Stimulated activated naive CD8-positive, alpha-beta T cell treated with anti-CD3 and anti-CD28 coated beads, Interleukin-15, Interleukin-2, amounts not matched to agents 100 ng/mL and 50 ng/mL, for 24 hours (primary cell): ENCODE results near the gene ZNF407.

ENCODE experiments used
- H3K27ac Mint-ChIP-seq: one replicate; pipeline ENCODE4 v1.8.0; 2021; ENCODE audit warnings: mild to moderate bottlenecking, mixed read lengths
- H3K27me3 Mint-ChIP-seq: one replicate; pipeline ENCODE4 v1.8.0; 2021; ENCODE audit warnings: mixed read lengths
- H3K36me3 Mint-ChIP-seq: one replicate; pipeline ENCODE4 v1.8.0; 2021; ENCODE audit warnings: low read depth, mixed read lengths
- H3K4me1 Mint-ChIP-seq: one replicate; pipeline ENCODE4 v1.8.0; 2021; ENCODE audit warnings: low read depth, mixed read lengths
- H3K4me3 Mint-ChIP-seq: one replicate; pipeline ENCODE4 v1.8.0; 2021; ENCODE audit warnings: mild to moderate bottlenecking, mixed read lengths
- H3K9me3 Mint-ChIP-seq: one replicate; pipeline ENCODE4 v1.8.0; 2021; ENCODE audit warnings: mixed read lengths

ZNF407 gene

DNA sequence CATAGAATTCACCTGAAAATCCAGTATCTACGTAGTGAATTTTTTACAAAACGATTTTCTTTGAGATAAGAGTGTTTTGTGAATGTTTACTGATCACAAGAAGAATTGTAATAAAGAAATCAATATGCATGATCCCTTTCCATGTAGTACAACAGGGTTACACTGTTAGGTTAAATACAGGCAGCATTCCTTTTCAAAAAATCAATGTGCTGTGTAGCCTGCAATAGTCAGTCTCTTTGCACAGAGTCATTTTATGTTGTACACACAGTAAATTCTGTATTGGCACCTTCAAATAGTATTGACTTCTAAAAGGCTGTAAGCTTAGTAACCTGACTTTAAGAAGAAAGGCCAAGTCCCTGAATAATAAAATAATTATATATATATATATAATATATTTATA is 63.3 kb downstream of the ZNF407 start:
- H3K27me3 Mint-ChIP-seq = no peaks in the 10 kb centered on the region
- H3K9me3 Mint-ChIP-seq = no peaks in the 10 kb centered on the region
- no peaks in the 10 kb centered on the region for H3K4me1 Mint-ChIP-seq
- H3K27ac Mint-ChIP-seq = no peak overlapping the region
- no peak overlapping the region for H3K4me3 Mint-ChIP-seq
- peaks cover 14% of the 10 kb centered on the region for H3K36me3 Mint-ChIP-seq

DNA sequence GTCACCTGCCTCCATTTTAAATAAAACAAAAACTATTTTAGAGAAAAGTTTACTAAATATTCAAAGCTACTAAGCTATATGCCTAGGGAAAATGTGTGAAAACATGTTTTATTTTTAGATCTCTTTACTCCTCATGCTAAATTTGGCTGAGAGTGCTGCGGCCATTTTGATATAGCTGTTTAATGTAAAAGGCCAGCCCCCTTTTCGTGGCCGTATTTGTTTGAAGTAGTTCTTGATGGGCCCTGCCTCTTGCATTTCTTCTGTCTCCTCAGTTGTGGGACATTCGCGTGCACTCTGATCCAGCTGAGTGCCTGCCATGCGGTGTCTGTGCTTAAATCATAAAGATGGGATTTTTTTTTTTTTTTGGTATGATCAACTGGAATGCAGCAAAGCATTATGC is 64.0 kb downstream of the ZNF407 start:
- H3K9me3 Mint-ChIP-seq = no peaks in the 10 kb centered on the region
- no peak overlapping the region for H3K4me3 Mint-ChIP-seq
- no peak overlapping the region for H3K27ac Mint-ChIP-seq
- H3K27me3 Mint-ChIP-seq = no peaks in the 10 kb centered on the region
- H3K4me1 Mint-ChIP-seq = no peaks in the 10 kb centered on the region
- H3K36me3 Mint-ChIP-seq = peaks cover 14% of the 10 kb centered on the region

GRCh38 chr18:74662622-74663021 is 65.0 kb downstream of the ZNF407 start:
- Mint-ChIP-seq H3K9me3 (no peaks in the 10 kb centered on the region), H3K36me3 (peaks cover 21% of the 10 kb centered on the region), H3K4me1 (no peaks in the 10 kb centered on the region), H3K27ac (no peak overlapping the region), H3K27me3 (no peaks in the 10 kb centered on the region), H3K4me3 (no peak overlapping the region)

DNA sequence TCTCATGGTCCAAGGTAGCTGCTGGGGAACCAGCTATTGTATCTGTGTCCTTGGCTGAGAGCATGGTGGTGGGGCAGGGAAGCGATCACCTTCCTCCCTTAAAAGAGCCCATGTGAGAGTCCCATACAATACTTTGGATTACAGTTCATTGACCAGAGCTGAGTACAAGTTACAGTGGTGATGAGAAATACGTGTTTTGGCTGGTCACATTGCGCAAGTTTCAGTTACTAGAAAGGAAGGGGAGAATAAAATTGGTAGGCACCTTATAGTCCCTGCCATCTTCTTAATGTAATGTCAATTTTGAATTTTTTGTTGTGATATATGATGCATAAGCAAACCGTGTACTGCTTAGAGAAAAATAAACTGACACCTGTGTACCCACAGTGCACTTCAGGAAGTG is 67.7 kb downstream of the ZNF407 start:
- Mint-ChIP-seq H3K27ac (no peak overlapping the region), H3K4me1 (no peaks in the 10 kb centered on the region), H3K9me3 (no peaks in the 10 kb centered on the region), H3K36me3 (peaks cover 30% of the 10 kb centered on the region), H3K4me3 (no peak overlapping the region), H3K27me3 (no peaks in the 10 kb centered on the region)

- no peaks in the 10 kb centered on the region for H3K27me3 Mint-ChIP-seq
- H3K9me3 Mint-ChIP-seq = no peaks in the 10 kb centered on the region
- H3K36me3 Mint-ChIP-seq = peaks cover 30% of the 10 kb centered on the region
- H3K4me3 Mint-ChIP-seq = no peak overlapping the region
- no peak overlapping the region for H3K27ac Mint-ChIP-seq
- H3K4me1 Mint-ChIP-seq = no peaks in the 10 kb centered on the region
Measured at GRCh38 chr18:74665905-74666304, 68.2 kb downstream of the ZNF407 start.

DNA sequence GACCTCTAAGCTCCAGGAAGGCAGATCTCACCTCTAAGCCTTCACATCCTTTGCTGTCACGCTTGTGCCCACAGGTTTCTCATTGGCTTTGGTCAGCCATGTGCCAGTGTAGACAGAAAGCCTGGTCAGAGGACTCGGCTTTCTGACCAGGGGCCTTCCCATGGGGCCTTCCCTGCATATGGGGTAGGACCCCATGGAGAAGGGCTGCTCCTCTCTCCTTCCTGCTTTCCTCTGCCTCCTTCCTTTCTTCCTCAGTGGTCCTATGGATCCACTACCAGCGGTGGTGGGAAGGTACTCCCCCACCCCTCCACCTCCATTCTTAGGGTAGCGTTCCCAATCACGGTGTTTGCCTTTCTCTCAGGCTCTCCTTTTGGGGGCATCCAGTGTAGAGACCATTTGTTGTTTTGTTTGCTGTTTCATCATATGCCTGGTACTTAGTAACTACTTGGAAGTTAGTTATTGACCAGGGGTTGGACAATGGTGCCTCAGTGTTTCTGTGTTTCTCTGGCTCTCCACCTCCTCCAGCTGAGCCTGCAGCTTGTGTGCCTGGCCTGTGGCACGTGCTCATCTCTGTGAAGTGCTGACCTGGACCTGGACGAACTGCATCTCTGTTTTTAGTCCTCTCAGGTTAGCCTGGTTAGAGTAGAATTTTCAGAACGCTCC is 71.6 kb downstream of the ZNF407 start:
- Mint-ChIP-seq H3K4me1 (no peaks in the 10 kb centered on the region), H3K9me3 (no peaks in the 10 kb centered on the region), H3K27ac (no peak overlapping the region), H3K27me3 (no peaks in the 10 kb centered on the region), H3K36me3 (peaks cover 31% of the 10 kb centered on the region), H3K4me3 (no peak overlapping the region)

DNA sequence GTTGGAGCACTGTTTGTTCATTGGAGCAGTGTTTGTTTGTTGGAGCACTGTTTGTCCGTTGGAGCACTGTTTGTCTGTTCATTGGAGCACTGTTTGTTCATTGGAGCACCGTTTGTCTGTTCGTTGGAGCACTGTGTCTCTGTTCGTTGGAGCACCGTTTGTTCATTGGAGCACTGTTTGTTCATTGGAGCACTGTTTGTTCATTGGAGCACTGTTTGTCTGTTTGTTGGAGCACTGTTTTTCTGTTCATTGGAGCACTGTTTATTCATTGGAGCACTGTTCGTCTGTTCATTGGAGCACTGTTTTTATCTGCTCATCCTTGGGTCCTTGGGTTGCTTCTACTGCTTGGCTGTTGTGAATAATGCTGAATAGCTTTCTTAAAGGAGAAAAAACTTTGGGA is 74.7 kb downstream of the ZNF407 start:
- peaks cover 44% of the 10 kb centered on the region for H3K36me3 Mint-ChIP-seq
- H3K9me3 Mint-ChIP-seq = peaks cover 5% of the 10 kb centered on the region
- no peak overlapping the region for H3K4me3 Mint-ChIP-seq
- H3K27me3 Mint-ChIP-seq = no peaks in the 10 kb centered on the region
- no peaks in the 10 kb centered on the region for H3K4me1 Mint-ChIP-seq
- H3K27ac Mint-ChIP-seq = no peak overlapping the region

GRCh38 chr18:74674487-74674886 is 76.8 kb downstream of the ZNF407 start:
- Mint-ChIP-seq H3K27me3 (no peaks in the 10 kb centered on the region), H3K9me3 (peaks cover 9% of the 10 kb centered on the region), H3K4me1 (peaks cover 3% of the 10 kb centered on the region), H3K4me3 (no peak overlapping the region), H3K36me3 (peaks cover 52% of the 10 kb centered on the region), H3K27ac (no peak overlapping the region)

GRCh38 chr18:74679006-74679678 is 81.5 kb downstream of the ZNF407 start:
- Mint-ChIP-seq H3K27me3 (no peaks in the 10 kb centered on the region), H3K36me3 (peaks cover 60% of the 10 kb centered on the region), H3K9me3 (peaks cover 9% of the 10 kb centered on the region), H3K4me3 (no peak overlapping the region), H3K4me1 (peaks cover 19% of the 10 kb centered on the region), H3K27ac (peak overlapping the region; percentile 2)

- Mint-ChIP-seq H3K4me1 (peaks cover 19% of the 10 kb centered on the region), H3K4me3 (no peak overlapping the region), H3K27ac (peak overlapping the region; percentile 2), H3K9me3 (peaks cover 9% of the 10 kb centered on the region), H3K36me3 (peaks cover 55% of the 10 kb centered on the region), H3K27me3 (no peaks in the 10 kb centered on the region)
Measured at GRCh38 chr18:74679679-74680076, 82.0 kb downstream of the ZNF407 start.

DNA sequence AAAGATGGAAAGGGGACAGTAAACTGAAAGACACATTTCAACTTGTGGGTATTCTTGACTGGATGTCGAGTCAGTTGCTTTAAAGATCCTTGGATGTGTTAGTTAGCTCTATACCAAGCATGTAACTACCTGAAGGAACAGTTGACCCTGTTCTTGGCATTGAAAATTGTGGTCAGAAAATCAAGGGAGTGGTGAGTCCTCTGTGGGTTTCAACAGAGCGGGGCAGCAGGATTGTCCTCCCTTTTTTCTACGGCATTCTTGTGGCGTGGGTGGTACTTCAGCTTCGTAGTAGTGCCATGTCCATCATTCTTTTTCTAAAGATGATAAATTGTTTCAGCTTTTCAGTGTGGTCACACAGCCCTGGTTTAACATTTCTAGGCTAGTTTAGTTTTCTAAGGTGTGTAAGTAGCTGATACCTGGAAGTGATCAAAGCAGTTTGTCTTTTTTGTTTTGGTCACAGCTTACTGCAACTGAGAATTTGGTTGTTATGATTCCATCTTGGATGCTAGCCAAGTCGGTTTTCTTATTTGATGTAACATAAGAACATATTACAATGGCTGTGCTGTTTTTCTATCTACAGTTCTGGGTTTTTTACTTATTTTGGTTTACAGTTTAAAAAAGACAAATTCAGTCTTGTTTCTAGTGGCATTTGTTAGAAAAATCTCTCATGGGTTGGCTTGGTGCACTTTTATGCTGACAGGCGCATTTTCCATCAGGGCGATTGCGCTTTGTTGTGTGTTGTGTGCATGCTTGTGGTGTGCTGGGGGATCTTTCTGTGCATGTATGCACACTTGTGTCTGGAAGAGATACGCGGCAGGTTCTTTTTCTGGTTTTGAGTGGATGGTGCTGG is 84.7 kb downstream of the ZNF407 start:
- Mint-ChIP-seq H3K36me3 (peaks cover 54% of the 10 kb centered on the region), H3K9me3 (peaks cover 4% of the 10 kb centered on the region), H3K4me1 (peaks cover 19% of the 10 kb centered on the region), H3K27me3 (no peaks in the 10 kb centered on the region), H3K27ac (no peak overlapping the region), H3K4me3 (no peak overlapping the region)

GRCh38 chr18:74682991-74683297 is 85.3 kb downstream of the ZNF407 start:
- Mint-ChIP-seq H3K4me1 (peaks cover 19% of the 10 kb centered on the region), H3K36me3 (peaks cover 48% of the 10 kb centered on the region), H3K27ac (no peak overlapping the region), H3K4me3 (no peak overlapping the region), H3K27me3 (no peaks in the 10 kb centered on the region), H3K9me3 (no peaks in the 10 kb centered on the region)

DNA sequence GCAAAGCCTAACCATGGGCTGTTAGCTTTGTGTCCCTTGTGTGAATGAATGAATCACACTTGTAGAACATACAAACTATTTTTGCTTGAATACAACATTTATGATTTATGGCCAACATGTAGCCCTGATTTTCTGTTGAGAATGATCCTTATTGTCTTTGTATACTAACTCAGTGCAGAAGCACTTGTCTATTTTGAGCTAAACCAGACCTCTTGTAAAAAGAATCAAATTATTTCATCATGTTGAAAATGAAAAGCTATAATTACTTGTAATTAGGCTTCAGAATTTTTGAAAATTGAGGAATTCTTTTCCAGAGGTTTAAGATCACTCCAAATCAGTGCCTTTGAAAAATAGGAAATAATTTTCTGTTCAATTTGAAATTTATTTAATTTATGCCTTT is 85.9 kb downstream of the ZNF407 start:
- Mint-ChIP-seq H3K36me3 (peaks cover 46% of the 10 kb centered on the region), H3K4me1 (peaks cover 19% of the 10 kb centered on the region), H3K27me3 (no peaks in the 10 kb centered on the region), H3K4me3 (no peak overlapping the region), H3K9me3 (no peaks in the 10 kb centered on the region), H3K27ac (no peak overlapping the region)

- H3K36me3 Mint-ChIP-seq = peaks cover 40% of the 10 kb centered on the region
- no peak overlapping the region for H3K27ac Mint-ChIP-seq
- H3K4me1 Mint-ChIP-seq = peaks cover 11% of the 10 kb centered on the region
- no peaks in the 10 kb centered on the region for H3K27me3 Mint-ChIP-seq
- no peaks in the 10 kb centered on the region for H3K9me3 Mint-ChIP-seq
- no peak overlapping the region for H3K4me3 Mint-ChIP-seq
Measured at GRCh38 chr18:74689251-74689650, 91.6 kb downstream of the ZNF407 start.

DNA sequence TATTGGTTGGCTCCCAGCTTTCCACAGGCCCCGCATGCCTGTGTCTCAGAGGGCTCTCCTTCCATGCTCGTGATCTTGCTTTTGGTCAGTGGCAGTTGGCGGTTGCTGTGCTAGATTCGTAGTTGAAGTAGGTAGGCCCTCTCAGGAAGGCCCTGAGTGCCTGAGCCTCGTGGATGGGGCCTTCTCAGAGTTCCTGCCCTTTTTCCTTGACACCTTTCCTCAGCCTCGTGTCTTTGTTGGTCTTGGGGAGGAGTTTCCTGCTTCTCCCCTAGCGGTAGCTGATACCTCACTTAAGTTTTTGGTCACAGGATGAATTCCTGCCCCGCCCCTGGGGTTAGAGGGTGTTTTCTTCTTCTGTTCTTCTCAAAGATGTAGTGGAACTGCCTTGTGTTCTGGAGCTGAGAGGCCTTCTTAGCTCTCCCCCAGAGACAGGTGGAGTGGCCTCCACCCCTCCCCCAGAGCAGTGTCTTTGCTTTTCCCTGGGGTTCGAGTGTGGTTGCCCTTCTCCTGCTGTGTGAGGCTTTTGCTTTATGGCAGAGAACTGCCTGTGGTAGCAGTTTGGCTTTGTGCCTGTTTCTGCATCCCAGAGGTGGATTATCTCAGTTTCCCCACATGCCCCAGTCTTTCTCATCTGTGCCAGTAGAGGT is 94.8 kb downstream of the ZNF407 start:
- H3K36me3 Mint-ChIP-seq = peaks cover 25% of the 10 kb centered on the region

More for the DNA sequence above, 94.8 kb downstream of the ZNF407 start:
- Mint-ChIP-seq H3K27ac (no peak overlapping the region), H3K27me3 (no peaks in the 10 kb centered on the region), H3K4me3 (no peak overlapping the region), H3K9me3 (no peaks in the 10 kb centered on the region), H3K4me1 (peaks cover 11% of the 10 kb centered on the region)
